Colon (tissue), 2 donors: ENCODE measurements around the gene EIF1AX.
"Not testable (repeated sequence)": the region's sequence is repeated elsewhere in the genome, so short reads cannot be mapped to it uniquely, and the experiment has no call there.

Experiments
- FAIRE-seq: peaks from 2 replicates; lab custom pipeline; 2012; peaks lifted over from hg19 to GRCh38; lab: Jason Lieb, UNC
- donor health status: control.
- donor health status: control.

The EIF1AX gene

GRCh38 chrX:20141281-20142220, at the start of gene EIF1AX:
EIF1AX (minus strand) TSS chrX:20141838; CDS start chrX:20141640, 198 bp downstream.
- FAIRE-seq, result peak; percentile 99

- FAIRE-seq, result no peak
Observed at GRCh38 chrX:20189171-20189570, 47.5 kb upstream of the EIF1AX start.

- FAIRE-seq, result no peak
Observed at GRCh38 chrX:20181598-20182329, 40.1 kb upstream of the EIF1AX start.

- FAIRE-seq, result no peak
Observed at GRCh38 chrX:20177093-20177492, 35.5 kb upstream of the EIF1AX start.

- no peak for FAIRE-seq
Observed at GRCh38 chrX:20173856-20174255, 32.2 kb upstream of the EIF1AX start.

GRCh38 chrX:20173313-20173712, 31.7 kb upstream of the EIF1AX start:
- FAIRE-seq, result no peak

GRCh38 chrX:20171887-20172286, 30.2 kb upstream of the EIF1AX start:
- FAIRE-seq, result no peak

GRCh38 chrX:20162516-20162915, 20.9 kb upstream of the EIF1AX start:
- not testable (repeated sequence) for FAIRE-seq

- FAIRE-seq, result no peak
Observed at GRCh38 chrX:20159797-20160385, 18.3 kb upstream of the EIF1AX start.

- no peak for FAIRE-seq
Observed at GRCh38 chrX:20151689-20152088, 10.1 kb upstream of the EIF1AX start.

- FAIRE-seq, result no peak
Observed at GRCh38 chrX:20149326-20149725, 7.7 kb upstream of the EIF1AX start.

- peak; percentile 10 for FAIRE-seq
Observed at GRCh38 chrX:20147561-20147960, 5.9 kb upstream of the EIF1AX start.

- no peak for FAIRE-seq
Observed at GRCh38 chrX:20144491-20144890, 2.9 kb upstream of the EIF1AX start.

GRCh38 chrX:20143561-20143960, 1.9 kb upstream of the EIF1AX start:
- no peak for FAIRE-seq

- no peak for FAIRE-seq
Observed at GRCh38 chrX:20143111-20143510, 1.5 kb upstream of the EIF1AX start.

- peak; percentile 86 for FAIRE-seq
Observed at GRCh38 chrX:20140420-20140819, 1.2 kb downstream of the EIF1AX start.

- no peak for FAIRE-seq
Observed at GRCh38 chrX:20139966-20140365, 1.7 kb downstream of the EIF1AX start.

GRCh38 chrX:20135944-20136343, 5.7 kb downstream of the EIF1AX start:
- no peak for FAIRE-seq

- FAIRE-seq, result no peak
Observed at GRCh38 chrX:20132666-20133065, 9.0 kb downstream of the EIF1AX start.

GRCh38 chrX:20130357-20130756, 11.3 kb downstream of the EIF1AX start:
- peak; percentile 24 for FAIRE-seq

- no peak for FAIRE-seq
Observed at GRCh38 chrX:20129547-20129946, 12.1 kb downstream of the EIF1AX start.

GRCh38 chrX:20128670-20129069, 13.0 kb downstream of the EIF1AX start:
- no peak for FAIRE-seq

GRCh38 chrX:20127440-20127839, 14.2 kb downstream of the EIF1AX start:
- peak; percentile 99 for FAIRE-seq
